Measurements from ENCODE around the gene IL4. TPM values are rescaled to one million over a fixed set of nuclear protein-coding genes. Genes with fewer than 3 reads are reported as not detected.

Gene IL4
- total and polyA plus RNA-seq, 9 of the 15 experiments (the other 6 are each of a cell fraction or from before 2014, with no cell fraction given), result 0.22 to 0.62 TPM; not detected in 7

- TF ChIP-seq ZBTB43 (CRISPR knock-in tag; IDR thresholded peaks at IDR 0.05) (no peak), IFI16 (CRISPR knock-in tag; IDR thresholded peaks at IDR 0.05) (no peak), ZBTB9 (CRISPR knock-in tag; IDR thresholded peaks at IDR 0.05) (peak; percentile 65; the same call in 1 of the 2 replicates), CREBBP (IDR thresholded peaks at IDR 0.05; ENCODE audit: low read depth, low read length) (no peak), LEF1 (IDR thresholded peaks at IDR 0.05) (no peak), FOXP4 (CRISPR knock-in tag; IDR thresholded peaks at IDR 0.05; ENCODE audit: borderline replicate concordance) (no peak), TRIM28 (IDR thresholded peaks at IDR 0.05) (no peak), XRCC5 (IDR thresholded peaks at IDR 0.05; ENCODE audit: low read depth, low read length) (no peak), EWSR1 (IDR thresholded peaks at IDR 0.05; ENCODE audit: borderline replicate concordance, low read depth, partially characterized antibody) (no peak), JUND (IDR thresholded peaks at IDR 0.05; ENCODE audit: borderline replicate concordance, low read depth, low read length) (no peak), JUND (tag; IDR thresholded peaks at IDR 0.05; ENCODE audit: borderline replicate concordance, low read depth, low read length) (no peak; the same call in 2 of the 3 replicates), ELF2 (CRISPR knock-in tag; IDR thresholded peaks at IDR 0.05) (no peak), CREB3L1 (IDR thresholded peaks at IDR 0.05; ENCODE audit: borderline replicate concordance, low read depth) (no peak), ZNF780A (CRISPR knock-in tag; IDR thresholded peaks at IDR 0.05) (no peak), ZNF740 (CRISPR knock-in tag; IDR thresholded peaks at IDR 0.05) (no peak), ZNF740 (tag; IDR thresholded peaks at IDR 0.05) (peak in 1 of 2 experiments; percentile 68; a peak in 1 of 4 replicates), BRD9 (IDR thresholded peaks at IDR 0.05; ENCODE audit: low read depth, partially characterized antibody) (no peak), TRIM25 (IDR thresholded peaks at IDR 0.05; ENCODE audit: borderline replicate concordance) (no peak)
These were observed 10.6 kb upstream of the IL4 start (continued) for GRCh38 chr5:132662925-132663770.

Data from K562 (cell line).